GM12878 (cell line): ENCODE measurements around the gene EVA1A. TPM values are rescaled to one million over a fixed set of nuclear protein-coding genes. Genes with fewer than 3 reads are reported as not detected.

ENCODE experiments used
- ATAC-seq: fragments of 200-7000 bp; cut with Tn5 transposase; 3 replicates; pipeline ENCODE4 v1.9.1; 2020; ENCODE audit warnings: mild to moderate bottlenecking, moderate library complexity
- BruUV-seq: library from RNA; stranded (reverse); fragments of 400-500 nt; replicated peaks from 2 replicates; lab custom pipeline; 2021; lab: Mats Ljungman, UMichigan
- CTCF ChIA-PET: fragments of 300-600 bp; sonication (Branson Sonifier 250); formaldehyde crosslinking; extraction: SDS; loops from one replicate; lab custom pipeline; 2021; ENCODE audit warnings: inconsistent platforms; lab: Yijun Ruan, JAX
- POLR2A ChIA-PET: fragments of 350-600 bp; formaldehyde crosslinking; extraction: SDS; loops from one replicate; lab custom pipeline; 2021; ENCODE audit warnings: inconsistent platforms; lab: Charles Lee
- RAD21 ChIA-PET: fragments of 300-600 bp; sonication (Branson Sonifier 250); formaldehyde crosslinking; loops from one replicate; lab custom pipeline; 2023; ENCODE audit warnings: antibody characterized with exemption; ENCODE audit not compliant: unreplicated experiment; lab: Charles Lee
- SMC1A ChIA-PET: fragments of 300-600 bp; sonication (Branson Sonifier 250); formaldehyde crosslinking; loops from one replicate; lab custom pipeline; 2023; ENCODE audit not compliant: unreplicated experiment, uncharacterized antibody; lab: Charles Lee
- DNase-seq: peaks from one replicate; pipeline ENCODE4 v3.0.0-alpha.2; 2011; ENCODE audit warnings: low read depth, low spot score
- FAIRE-seq: peaks from 3 replicates; lab custom pipeline; 2011; peaks lifted over from hg19 to GRCh38; lab: Jason Lieb, UNC
- H2AFZ ChIP-seq: 2 replicates; pipeline ENCODE4 v1.6.0; 2011; ENCODE audit warnings: low read depth, low read length, control low read depth; ENCODE audit not compliant: control insufficient read depth
- H3K27ac ChIP-seq: 2 replicates; pipeline ENCODE4 v1.5.1; 2011; ENCODE audit warnings: control low read depth; ENCODE audit not compliant: control insufficient read depth, insufficient read depth
- H3K27me3 ChIP-seq, 2 experiments: replicated peaks in 1 of 2; 2 replicates each; pipeline versions ENCODE4 v1.6.0 to v1.6.1; 2011; ENCODE audit warnings: low read length in 1 of 2; ENCODE audit not compliant: control insufficient read depth in 2 of 2, insufficient read depth in 2 of 2
- H3K36me3 ChIP-seq, 2 experiments: 2 replicates each; pipeline ENCODE4 v1.5.1; 2011; ENCODE audit warnings: low read length in 1 of 2; ENCODE audit not compliant: control insufficient read depth in 2 of 2, insufficient read depth in 2 of 2
- H3K4me1 ChIP-seq: 2 replicates; pipeline ENCODE4 v1.6.1; 2011; ENCODE audit warnings: mild to moderate bottlenecking, low read length, moderate library complexity, mixed read lengths; ENCODE audit not compliant: control insufficient read depth, insufficient read depth
- H3K4me2 ChIP-seq: 2 replicates; pipeline ENCODE4 v1.6.0; 2011; ENCODE audit warnings: control low read depth; ENCODE audit not compliant: control insufficient read depth, insufficient read depth
- H3K4me3 ChIP-seq: fragments of 200-600 bp; sonication (generic); 2 replicates; pipeline ENCODE4 v1.5.1; 2016
- H3K79me2 ChIP-seq: 2 replicates; pipeline ENCODE4 v1.6.0; 2011; ENCODE audit warnings: low read length; ENCODE audit not compliant: control insufficient read depth, insufficient read depth
- H3K9ac ChIP-seq: 2 replicates; pipeline ENCODE4 v1.8.0; 2011; ENCODE audit warnings: low read length, control low read depth, mixed read lengths; ENCODE audit not compliant: control insufficient read depth, insufficient read depth
- H3K9me3 ChIP-seq: replicated peaks from 3 replicates; pipeline ENCODE4 v1.5.1; 2011; ENCODE audit warnings: mild to moderate bottlenecking, low read length; ENCODE audit not compliant: control insufficient read depth, insufficient read depth
- H4K20me1 ChIP-seq: 2 replicates; pipeline ENCODE4 v1.6.0; 2011; ENCODE audit not compliant: control insufficient read depth, insufficient read depth
- BCLAF1 ChIP-seq: fragments of 450-650 bp; IDR thresholded peaks from 2 replicates; pipeline ENCODE4 v1.6.1; 2017; ENCODE audit warnings: antibody characterized with exemption, mild to moderate bottlenecking, moderate library complexity
- CHD1 ChIP-seq: IDR thresholded peaks from 2 replicates; pipeline ENCODE4 v1.6.1; 2012; ENCODE audit warnings: low read depth, low read length, improper control_type of control experiment
- CHD2 ChIP-seq: IDR thresholded peaks from 2 replicates; pipeline ENCODE4 v1.6.1; 2011; ENCODE audit warnings: low read depth, low read length, improper control_type of control experiment, borderline replicate concordance
- IKZF2 ChIP-seq, 2 experiments: fragments of 450-650 bp; IDR thresholded peaks; 2 replicates each; pipeline ENCODE4 v1.6.1; 2017; ENCODE audit warnings: mild to moderate bottlenecking in 2 of 2, moderate library complexity in 2 of 2
- JUNB ChIP-seq: IDR thresholded peaks from 2 replicates; pipeline ENCODE4 v1.6.1; 2016; ENCODE audit warnings: antibody characterized with exemption, mild to moderate bottlenecking
- JUND ChIP-seq: IDR thresholded peaks from 2 replicates; pipeline ENCODE4 v1.6.1; 2012; ENCODE audit warnings: low read depth, mild to moderate bottlenecking, low read length, improper control_type of control experiment, moderate library complexity
- RBBP5 ChIP-seq: fragments of 200-600 bp; sonication (generic); conservative IDR thresholded peaks from 2 replicates; pipeline ENCODE4 v1.6.1; 2016
- RELB ChIP-seq: fragments of 450-650 bp; IDR thresholded peaks from 2 replicates; pipeline ENCODE4 v1.6.1; 2017; ENCODE audit warnings: low read depth, mild to moderate bottlenecking, moderate library complexity
- TCF3 ChIP-seq: IDR thresholded peaks from 2 replicates; pipeline ENCODE4 v1.6.1; 2012; ENCODE audit warnings: low read depth, mild to moderate bottlenecking, low read length, borderline replicate concordance; ENCODE audit not compliant: insufficient read depth
- WGBS: methylation state at CpG from one replicate; pipeline ENCODE4 v1.1.6; 2016; ENCODE audit warnings: low lambda C conversion rate; ENCODE audit not compliant: insufficient replicate concordance, insufficient coverage; ENCODE audit errors: missing lambda C conversion rate; 5-methylcytosine and 5-hydroxymethylcytosine counted together
- in situ Hi-C: fragments of 300-500 bp; cut with MboI; formaldehyde crosslinking; loops from 9 replicates; pipeline ENCODE4 v1.14.3; 2018; ENCODE audit warnings: mixed read lengths
- intact Hi-C: fragments of 100-400 bp; cut with micrococcal nuclease; formaldehyde crosslinking; loops from one replicate; pipeline ENCODE4 v1.14.2; 2022; ENCODE audit not compliant: unreplicated experiment
- polyA plus RNA-seq, 11 experiments: library from polyadenylated mRNA; depleted of rRNA in 4 of 11; unstranded in 6 of 11; stranded (reverse) in 5 of 11; fragments of >200 nt; fragmentation: Nextera tagmentation in 4 of 11; fragmentation: Illumina TruSeq in 1 of 11; extraction: Ambion mirVana in 4 of 11; extraction: Trizol in 1 of 11; gene quantifications; 1 replicate in 1 of 11; 2 replicates in 10 of 11; pipeline versions ENCODE4 v1.2.1 to v1.2.3, GENCODE V29; 2011 to 2016; ENCODE audit warnings: inconsistent platforms in 2 of 11, missing spikeins in 2 of 11, low read depth in 1 of 11
- total RNA-seq, 4 experiments: library from RNA; depleted of rRNA in 3 of 4; stranded (reverse); fragments of >200 nt in 3 of 4; fragmentation: Illumina TruSeq in 1 of 4; extraction: Trizol in 1 of 4; gene quantifications; 2 replicates each; pipeline versions ENCODE4 v1.2.1 to v1.2.3, GENCODE V29; 2013 to 2021
- TF ChIP-seq, protein P1 (sequence below): IDR thresholded peaks from 2 replicates; pipeline ENCODE4 v1.6.1; 2011; ENCODE audit warnings: mild to moderate bottlenecking, low read depth, low read length, moderate library complexity; ENCODE audit not compliant: insufficient replicate concordance
- TF ChIP-seq, protein P2 (sequence below): IDR thresholded peaks from 2 replicates; pipeline ENCODE4 v1.6.1; 2012; ENCODE audit warnings: low read length, inconsistent platforms
- TF ChIP-seq, protein P3 (sequence below): fragments of 150-350 bp; IDR thresholded peaks from 2 replicates; pipeline ENCODE4 v1.6.1; 2014; ENCODE audit warnings: mild to moderate bottlenecking, low read depth, low read length

EVA1A gene
- total and polyA plus RNA-seq, 10 of the 15 experiments (the other 5 are each of a cell fraction or from before 2014, with no cell fraction given), result 0.13 to 1.0 (median 0.34) TPM; not detected in 5

- RAD21 ChIA-PET, result interaction anchor here (0.7 kb wide), 1 partner anchor 15 kb away, joined by 3 read pairs; no protein-coding TSS in a partner anchor
- in situ Hi-C loops, result no loop called here
- TF ChIP-seq BCLAF1 (no peak), RBBP5 (no peak), TCF3 (no peak), IKZF2 (IDR thresholded peaks at IDR 0.05) (no peak), JUNB (no peak), CHD1 (no peak), JUND (no peak), RELB (no peak), CHD2 (no peak)
- TF ChIP-seq, protein P1, sequence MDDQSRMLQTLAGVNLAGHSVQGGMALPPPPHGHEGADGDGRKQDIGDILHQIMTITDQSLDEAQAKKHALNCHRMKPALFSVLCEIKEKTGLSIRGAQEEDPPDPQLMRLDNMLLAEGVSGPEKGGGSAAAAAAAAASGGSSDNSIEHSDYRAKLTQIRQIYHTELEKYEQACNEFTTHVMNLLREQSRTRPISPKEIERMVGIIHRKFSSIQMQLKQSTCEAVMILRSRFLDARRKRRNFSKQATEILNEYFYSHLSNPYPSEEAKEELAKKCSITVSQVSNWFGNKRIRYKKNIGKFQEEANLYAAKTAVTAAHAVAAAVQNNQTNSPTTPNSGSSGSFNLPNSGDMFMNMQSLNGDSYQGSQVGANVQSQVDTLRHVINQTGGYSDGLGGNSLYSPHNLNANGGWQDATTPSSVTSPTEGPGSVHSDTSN, result no peak
- TF ChIP-seq, protein P2, sequence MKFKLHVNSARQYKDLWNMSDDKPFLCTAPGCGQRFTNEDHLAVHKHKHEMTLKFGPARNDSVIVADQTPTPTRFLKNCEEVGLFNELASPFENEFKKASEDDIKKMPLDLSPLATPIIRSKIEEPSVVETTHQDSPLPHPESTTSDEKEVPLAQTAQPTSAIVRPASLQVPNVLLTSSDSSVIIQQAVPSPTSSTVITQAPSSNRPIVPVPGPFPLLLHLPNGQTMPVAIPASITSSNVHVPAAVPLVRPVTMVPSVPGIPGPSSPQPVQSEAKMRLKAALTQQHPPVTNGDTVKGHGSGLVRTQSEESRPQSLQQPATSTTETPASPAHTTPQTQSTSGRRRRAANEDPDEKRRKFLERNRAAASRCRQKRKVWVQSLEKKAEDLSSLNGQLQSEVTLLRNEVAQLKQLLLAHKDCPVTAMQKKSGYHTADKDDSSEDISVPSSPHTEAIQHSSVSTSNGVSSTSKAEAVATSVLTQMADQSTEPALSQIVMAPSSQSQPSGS, result no peak
- TF ChIP-seq, protein P3, sequence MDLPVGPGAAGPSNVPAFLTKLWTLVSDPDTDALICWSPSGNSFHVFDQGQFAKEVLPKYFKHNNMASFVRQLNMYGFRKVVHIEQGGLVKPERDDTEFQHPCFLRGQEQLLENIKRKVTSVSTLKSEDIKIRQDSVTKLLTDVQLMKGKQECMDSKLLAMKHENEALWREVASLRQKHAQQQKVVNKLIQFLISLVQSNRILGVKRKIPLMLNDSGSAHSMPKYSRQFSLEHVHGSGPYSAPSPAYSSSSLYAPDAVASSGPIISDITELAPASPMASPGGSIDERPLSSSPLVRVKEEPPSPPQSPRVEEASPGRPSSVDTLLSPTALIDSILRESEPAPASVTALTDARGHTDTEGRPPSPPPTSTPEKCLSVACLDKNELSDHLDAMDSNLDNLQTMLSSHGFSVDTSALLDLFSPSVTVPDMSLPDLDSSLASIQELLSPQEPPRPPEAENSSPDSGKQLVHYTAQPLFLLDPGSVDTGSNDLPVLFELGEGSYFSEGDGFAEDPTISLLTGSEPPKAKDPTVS, result no peak
- TF ChIP-seq, all 136 proteins: peak for 0
- Histone ChIP-seq H2AFZ (no peak overlapping the region), H3K9me3 (peaks cover 2% of the 10 kb centered on the region; the same call in 1 of the 3 replicates), H3K27me3 (peaks cover 0 to 2% of the 10 kb centered on the region in 2 experiments; a peak in 1 of 4 replicates), H3K36me3 (no peaks in the 10 kb centered on the region), H3K4me3 (no peak overlapping the region), H3K4me1 (no peaks in the 10 kb centered on the region), H3K27ac (no peak overlapping the region), H3K4me2 (no peak overlapping the region), H4K20me1 (no peaks in the 10 kb centered on the region), H3K79me2 (no peaks in the 10 kb centered on the region), H3K9ac (no peak overlapping the region)
- POLR2A ChIA-PET, result no interaction called here
- SMC1A ChIA-PET, result no interaction called here
- intact Hi-C loops, result no loop called here
- no TSS peak for BruUV-seq
- no peak for ATAC-seq
- FAIRE-seq, result no peak
- 31% methylated on average over 6 of the region's 6 CpGs for WGBS
- no peak for DNase-seq
- CTCF ChIA-PET, result interaction anchor here (1.0 kb wide), 1 partner anchor 9 kb away, joined by 3 read pairs; no protein-coding TSS in a partner anchor
These were observed 43.0 kb downstream of the EVA1A start for GRCh38 chr2:75517547-75518230.
